DND-41 (cell line): ENCODE measurements around the gene AKAP6.

Source experiments
- ATAC-seq: fragments of 200-7000 bp; cut with Tn5 transposase; 3 replicates; pipeline ENCODE4 v1.9.1; 2021; ENCODE audit warnings: low read depth; ENCODE audit not compliant: insufficient read depth
- DNase-seq: peaks from one replicate; pipeline ENCODE4 v3.0.0-alpha.2; 2020
- H2AFZ ChIP-seq: 2 replicates; pipeline ENCODE4 v1.6.0; 2012; ENCODE audit warnings: low read depth, low read length
- H3K27ac ChIP-seq: 2 replicates; pipeline ENCODE4 v1.5.1; 2012; ENCODE audit warnings: low read length, inconsistent platforms
- H3K27me3 ChIP-seq: fragments of 200-600 bp; sonication (generic); 2 replicates; pipeline ENCODE4 v1.6.0; 2012; ENCODE audit warnings: low read length, mild to moderate bottlenecking, inconsistent platforms; ENCODE audit not compliant: insufficient read depth, poor library complexity
- H3K36me3 ChIP-seq: 2 replicates; pipeline ENCODE4 v1.5.1; 2012; ENCODE audit warnings: low read length, inconsistent platforms; ENCODE audit not compliant: insufficient read depth
- H3K4me1 ChIP-seq: 2 replicates; pipeline ENCODE4 v1.5.1; 2012; ENCODE audit warnings: mild to moderate bottlenecking, low read length; ENCODE audit not compliant: insufficient read depth
- H3K4me2 ChIP-seq: 2 replicates; pipeline ENCODE4 v1.6.0; 2012; ENCODE audit warnings: mild to moderate bottlenecking, moderate library complexity, low read length, inconsistent platforms; ENCODE audit not compliant: insufficient read depth
- H3K4me3 ChIP-seq, 2 experiments: fragments of 200-600 bp in 1 of 2; shearing (Covaris generic) in 1 of 2; 2 replicates each; pipeline ENCODE4 v1.5.1; 2012 to 2016; ENCODE audit warnings: inconsistent platforms in 2 of 2, low read length in 2 of 2, mild to moderate bottlenecking in 2 of 2, low read depth in 1 of 2, moderate library complexity in 1 of 2
- H3K79me2 ChIP-seq: 2 replicates; pipeline ENCODE4 v1.6.0; 2012; ENCODE audit warnings: low read length, inconsistent platforms; ENCODE audit not compliant: insufficient read depth
- H3K9ac ChIP-seq: 2 replicates; pipeline ENCODE4 v1.6.0; 2012; ENCODE audit warnings: low read depth, mild to moderate bottlenecking, inconsistent platforms, low read length, moderate library complexity
- H3K9me3 ChIP-seq: 2 replicates; pipeline ENCODE4 v1.5.1; 2012; ENCODE audit warnings: low read length, moderate library complexity, mild to moderate bottlenecking, inconsistent platforms; ENCODE audit not compliant: insufficient read depth, severe bottlenecking
- H4K20me1 ChIP-seq: 2 replicates; pipeline ENCODE4 v1.6.0; 2012; ENCODE audit warnings: low read length; ENCODE audit not compliant: insufficient read depth
- CTCF ChIP-seq: IDR thresholded peaks from 2 replicates; pipeline ENCODE4 v1.5.1; 2012; ENCODE audit warnings: borderline replicate concordance, low read length, moderate library complexity, mild to moderate bottlenecking; ENCODE audit not compliant: poor library complexity, severe bottlenecking; ENCODE audit errors: extremely low read depth
- EZH2 ChIP-seq: IDR thresholded peaks from 3 replicates; pipeline ENCODE4 v1.6.1; 2012; ENCODE audit warnings: borderline replicate concordance, low read depth, mild to moderate bottlenecking, moderate library complexity, low read length, inconsistent platforms; ENCODE audit not compliant: severe bottlenecking

Gene AKAP6

DNA sequence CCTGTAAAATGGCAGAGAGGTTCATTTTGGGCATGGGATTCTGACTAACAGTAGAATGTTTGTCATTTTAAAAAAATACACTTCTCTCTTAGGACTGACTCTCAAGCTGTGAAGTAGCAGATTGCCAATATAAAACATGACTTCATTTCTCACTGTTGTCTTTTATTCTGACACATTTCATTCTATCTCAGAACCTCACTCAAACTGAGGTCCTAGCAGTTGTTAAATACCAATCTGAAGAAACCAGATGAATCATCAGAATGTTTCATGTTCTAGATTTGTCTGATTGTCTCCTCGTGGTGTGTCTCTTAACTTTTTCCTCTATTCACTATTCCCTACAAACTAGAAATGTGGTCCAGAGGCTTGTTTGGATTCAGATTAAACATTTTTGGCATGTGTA lies 333.1 kb downstream of the AKAP6 start:
- no peak overlapping the region for H3K9ac ChIP-seq
- ATAC-seq = no peak
- no peaks in the 10 kb centered on the region for H3K79me2 ChIP-seq
- H4K20me1 ChIP-seq = no peaks in the 10 kb centered on the region; the same call in 1 of the 2 replicates
- H3K4me3 ChIP-seq = no peak overlapping the region
- H3K4me2 ChIP-seq = no peak overlapping the region
- no peak overlapping the region for H2AFZ ChIP-seq
- no peaks in the 10 kb centered on the region for H3K36me3 ChIP-seq
- no peak for DNase-seq
- H3K27ac ChIP-seq = no peak overlapping the region
- no peaks in the 10 kb centered on the region for H3K4me1 ChIP-seq
- no peak for TF ChIP-seq EZH2
- TF ChIP-seq CTCF = no peak
- H3K27me3 ChIP-seq = no peaks in the 10 kb centered on the region
- H3K9me3 ChIP-seq = no peaks in the 10 kb centered on the region

DNA sequence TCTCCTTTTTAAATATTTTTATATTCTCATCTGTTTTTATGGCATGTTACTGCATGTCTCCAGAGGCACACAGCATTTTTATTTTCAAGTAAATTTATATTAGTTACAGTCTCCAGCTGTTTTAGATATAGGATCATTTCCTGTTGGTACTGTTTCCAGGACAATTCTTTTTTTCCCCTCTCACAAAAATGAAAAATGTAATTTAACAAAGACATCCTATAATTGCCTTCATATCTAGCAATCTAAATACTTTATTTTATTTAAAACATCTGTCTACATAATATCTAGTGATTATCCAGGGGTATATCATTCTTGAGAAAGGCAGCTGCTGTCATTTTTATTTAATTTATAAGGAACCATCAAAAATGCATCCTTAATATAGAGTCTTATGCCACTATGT lies 337.2 kb downstream of the AKAP6 start:
- DNase-seq = no peak
- Histone ChIP-seq H4K20me1 (no peaks in the 10 kb centered on the region; the same call in 1 of the 2 replicates), H3K9ac (no peak overlapping the region), H2AFZ (no peak overlapping the region), H3K4me3 (no peak overlapping the region), H3K4me1 (no peaks in the 10 kb centered on the region), H3K79me2 (no peaks in the 10 kb centered on the region), H3K27ac (no peak overlapping the region), H3K4me2 (no peak overlapping the region), H3K9me3 (no peaks in the 10 kb centered on the region), H3K36me3 (no peaks in the 10 kb centered on the region), H3K27me3 (no peaks in the 10 kb centered on the region)
- TF ChIP-seq EZH2 (no peak), CTCF (no peak)
- ATAC-seq = no peak

DNA sequence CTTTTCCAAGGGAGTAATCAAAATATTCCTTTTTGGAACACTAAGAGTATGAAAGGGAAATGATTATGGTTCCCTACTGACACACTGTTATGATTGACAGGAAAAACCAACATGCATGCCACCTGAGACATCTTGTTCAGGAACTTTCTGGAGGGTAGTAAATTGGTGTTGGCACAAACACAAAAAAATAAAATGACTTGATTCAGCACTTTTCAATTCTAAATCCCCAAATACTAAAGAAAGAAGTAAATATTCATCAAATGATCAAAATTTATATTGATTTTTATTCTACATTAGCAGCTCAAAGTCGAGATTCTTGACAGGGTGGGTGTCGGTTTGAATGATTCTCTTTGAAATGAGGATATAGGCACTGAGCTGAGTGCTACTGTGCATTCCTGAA lies 338.2 kb downstream of the AKAP6 start:
- no peak overlapping the region for H3K27ac ChIP-seq
- DNase-seq = no peak
- ATAC-seq = no peak
- no peak overlapping the region for H3K4me3 ChIP-seq
- H3K27me3 ChIP-seq = no peaks in the 10 kb centered on the region
- no peak overlapping the region for H3K9ac ChIP-seq
- TF ChIP-seq CTCF (no peak), EZH2 (no peak)
- H2AFZ ChIP-seq = no peak overlapping the region
- H3K36me3 ChIP-seq = no peaks in the 10 kb centered on the region
- H4K20me1 ChIP-seq = no peaks in the 10 kb centered on the region; the same call in 1 of the 2 replicates
- H3K9me3 ChIP-seq = no peaks in the 10 kb centered on the region
- H3K79me2 ChIP-seq = no peaks in the 10 kb centered on the region
- H3K4me2 ChIP-seq = no peak overlapping the region
- H3K4me1 ChIP-seq = no peaks in the 10 kb centered on the region

- H4K20me1 ChIP-seq = no peaks in the 10 kb centered on the region; the same call in 1 of the 2 replicates
- no peak overlapping the region for H3K9ac ChIP-seq
- no peak for TF ChIP-seq CTCF
- no peak for TF ChIP-seq EZH2
- no peak overlapping the region for H3K4me3 ChIP-seq
- no peaks in the 10 kb centered on the region for H3K9me3 ChIP-seq
- H2AFZ ChIP-seq = no peak overlapping the region
- no peak for DNase-seq
- H3K4me1 ChIP-seq = no peaks in the 10 kb centered on the region
- no peak overlapping the region for H3K27ac ChIP-seq
- no peaks in the 10 kb centered on the region for H3K36me3 ChIP-seq
- no peak overlapping the region for H3K4me2 ChIP-seq
- H3K27me3 ChIP-seq = no peaks in the 10 kb centered on the region
- H3K79me2 ChIP-seq = no peaks in the 10 kb centered on the region
- no peak for ATAC-seq
Measured at GRCh38 chr14:32667791-32668190, 338.7 kb downstream of the AKAP6 start.
